Adrenal gland (tissue), 5 donors: ENCODE results near the gene ZNF557.

Source experiments
- POLR2A ChIP-seq, 2 donors: fragments of 450-650 bp; IDR thresholded peaks; one replicate each; pipeline ENCODE4 v1.6.1; 2017; ENCODE audit warnings: antibody characterized with exemption in 2 of 2, mild to moderate bottlenecking in 2 of 2, moderate library complexity in 1 of 2
- TF ChIP-seq, protein P1 (sequence below), 6 experiments: fragments of 450-650 bp in 4 of 6; fragments of 200-600 bp in 2 of 6; sonication (generic) in 1 of 6; IDR thresholded peaks; 1 replicate in 5 of 6; 2 replicates in 1 of 6; pipeline versions ENCODE4 v1.5.1 to v1.8.0; 2016 to 2021; ENCODE audit warnings: antibody characterized with exemption in 6 of 6, mild to moderate bottlenecking in 2 of 6, moderate library complexity in 1 of 6
- donor health status: DM: no; HTN: no; CAD: no.

DNA sequence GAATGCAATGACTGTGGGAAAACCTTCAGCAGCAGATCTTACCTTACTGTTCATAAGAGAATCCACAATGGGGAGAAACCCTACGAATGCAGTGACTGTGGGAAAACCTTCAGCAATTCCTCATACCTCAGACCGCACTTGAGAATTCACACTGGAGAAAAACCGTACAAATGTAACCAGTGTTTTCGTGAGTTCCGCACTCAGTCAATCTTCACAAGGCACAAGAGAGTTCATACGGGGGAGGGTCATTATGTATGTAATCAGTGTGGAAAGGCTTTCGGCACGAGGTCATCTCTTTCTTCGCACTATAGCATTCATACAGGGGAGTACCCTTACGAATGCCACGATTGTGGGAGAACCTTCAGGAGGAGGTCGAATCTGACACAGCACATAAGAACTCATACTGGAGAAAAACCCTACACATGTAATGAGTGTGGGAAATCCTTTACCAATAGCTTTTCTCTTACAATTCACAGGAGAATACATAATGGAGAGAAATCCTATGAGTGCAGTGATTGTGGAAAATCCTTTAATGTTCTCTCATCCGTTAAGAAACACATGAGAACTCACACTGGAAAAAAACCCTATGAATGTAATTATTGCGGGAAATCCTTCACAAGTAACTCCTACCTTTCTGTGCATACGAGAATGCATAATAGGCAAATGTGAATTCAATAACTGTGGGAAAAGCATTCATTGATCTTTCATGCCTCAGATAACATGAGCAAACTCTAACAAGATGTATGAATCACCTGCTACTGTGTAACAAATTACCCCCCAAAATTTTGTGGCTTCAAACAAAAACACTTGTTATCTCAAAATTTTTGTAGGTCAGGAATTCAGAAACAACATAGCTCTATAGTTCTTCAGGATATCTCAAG is 13.8 kb downstream of the ZNF557 start:
- TF ChIP-seq, protein P1, sequence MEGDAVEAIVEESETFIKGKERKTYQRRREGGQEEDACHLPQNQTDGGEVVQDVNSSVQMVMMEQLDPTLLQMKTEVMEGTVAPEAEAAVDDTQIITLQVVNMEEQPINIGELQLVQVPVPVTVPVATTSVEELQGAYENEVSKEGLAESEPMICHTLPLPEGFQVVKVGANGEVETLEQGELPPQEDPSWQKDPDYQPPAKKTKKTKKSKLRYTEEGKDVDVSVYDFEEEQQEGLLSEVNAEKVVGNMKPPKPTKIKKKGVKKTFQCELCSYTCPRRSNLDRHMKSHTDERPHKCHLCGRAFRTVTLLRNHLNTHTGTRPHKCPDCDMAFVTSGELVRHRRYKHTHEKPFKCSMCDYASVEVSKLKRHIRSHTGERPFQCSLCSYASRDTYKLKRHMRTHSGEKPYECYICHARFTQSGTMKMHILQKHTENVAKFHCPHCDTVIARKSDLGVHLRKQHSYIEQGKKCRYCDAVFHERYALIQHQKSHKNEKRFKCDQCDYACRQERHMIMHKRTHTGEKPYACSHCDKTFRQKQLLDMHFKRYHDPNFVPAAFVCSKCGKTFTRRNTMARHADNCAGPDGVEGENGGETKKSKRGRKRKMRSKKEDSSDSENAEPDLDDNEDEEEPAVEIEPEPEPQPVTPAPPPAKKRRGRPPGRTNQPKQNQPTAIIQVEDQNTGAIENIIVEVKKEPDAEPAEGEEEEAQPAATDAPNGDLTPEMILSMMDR (IDR thresholded peaks at IDR 0.05) = no peak
- TF ChIP-seq POLR2A (IDR thresholded peaks at IDR 0.05) = no peak
